DMS153 treated with DMSO at 0.1 percent for 48 hours (cell line): ENCODE measurements around the gene FAM120A.

ENCODE experiments used
- DNase-seq: peaks from one replicate; lab custom pipeline; 2025; ENCODE audit not compliant: unreplicated experiment; lab: John Stamatoyannopoulos, UW

Gene FAM120A

GRCh38 chr9:93613791-93614190 lies 162.3 kb downstream of the FAM120A start:
- DNase-seq, result no peak

DNA sequence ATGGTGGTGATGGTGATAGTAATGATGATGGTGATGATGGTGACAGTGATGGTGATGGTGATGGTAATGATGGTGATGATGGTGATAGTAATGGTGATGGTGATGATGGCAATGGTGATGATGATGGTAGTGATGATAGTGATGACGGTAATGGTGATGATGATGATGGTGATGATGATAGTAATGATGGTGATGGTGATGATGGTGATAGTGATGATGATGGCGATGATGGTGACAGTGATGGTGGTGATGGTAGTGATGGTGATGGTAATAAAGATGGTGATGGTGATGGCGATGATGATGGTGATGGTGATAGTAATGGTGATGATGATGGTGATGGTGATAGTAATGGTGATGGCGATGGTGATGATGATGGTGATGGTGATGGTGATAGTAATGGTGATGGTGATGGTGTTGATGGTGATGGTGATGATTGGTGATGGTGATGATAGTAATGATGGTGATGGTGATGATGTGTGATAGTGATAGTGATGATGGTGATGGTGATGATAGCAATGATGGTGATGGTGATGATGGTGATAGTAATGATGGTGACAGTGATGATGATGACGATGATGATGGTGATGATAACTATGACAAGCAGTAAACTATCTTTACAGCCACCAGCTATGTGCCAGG lies 163.5 kb downstream of the FAM120A start:
- DNase-seq, result no peak
